ENCODE results near the gene ELOVL3. TPM values are rescaled to one million over a fixed set of nuclear protein-coding genes. Genes with fewer than 3 reads are reported as not detected.

Gene ELOVL3
- total and polyA plus RNA-seq, 5 donors from 2014 or later, result 0.16 TPM; not detected in 4

GRCh38 chr10:102262744-102263370, 36.8 kb downstream of the ELOVL3 start:
- peaks cover 36 to 49% (median 41%) of the 10 kb centered on the region in 4 donors for H3K4me1 Mint-ChIP-seq
- H3K27me3 Mint-ChIP-seq, result no peaks in the 10 kb centered on the region
- no peak overlapping the region for H3K4me3 Mint-ChIP-seq
- H3K9me3 ChIP-seq (ENCODE audit: control insufficient read depth in 2 of 2, low read length in 2 of 2), result no peaks in the 10 kb centered on the region
- H3K9me3 Mint-ChIP-seq, result no peaks in the 10 kb centered on the region
- no peak for DNase-seq
- peaks cover 44% of the 10 kb centered on the region for H3K36me3 Mint-ChIP-seq
- H3K36me3 ChIP-seq (ENCODE audit: control insufficient read depth, insufficient read depth, low read length), result peaks cover 67% of the 10 kb centered on the region
- peaks cover 5% of the 10 kb centered on the region for H3K4me1 ChIP-seq (ENCODE audit: control insufficient read depth, insufficient read depth, low read length, poor library complexity, severe bottlenecking)
- peak overlapping the region in 1 of 3 donors; percentile 42 for H3K27ac Mint-ChIP-seq
- ATAC-seq (ENCODE audit: low read depth in 2 of 2), result no peak
- H3K27ac ChIP-seq (ENCODE audit: insufficient read depth, low read length, poor library complexity, severe bottlenecking), result no peak overlapping the region
- H3K4me3 ChIP-seq (ENCODE audit: low read depth, low read length), result no peak overlapping the region
- H3K27me3 ChIP-seq (ENCODE audit: control insufficient read depth, insufficient read depth, low read length), result no peaks in the 10 kb centered on the region

GRCh38 chr10:102264371-102264770, 38.3 kb downstream of the ELOVL3 start:
- Histone ChIP-seq H3K27ac (ENCODE audit: insufficient read depth, low read length, poor library complexity, severe bottlenecking) (no peak overlapping the region), H3K9me3 (ENCODE audit: control insufficient read depth in 2 of 2, low read length in 2 of 2) (no peaks in the 10 kb centered on the region), H3K27me3 (ENCODE audit: control insufficient read depth, insufficient read depth, low read length) (no peaks in the 10 kb centered on the region), H3K36me3 (ENCODE audit: control insufficient read depth, insufficient read depth, low read length) (peaks cover 66% of the 10 kb centered on the region), H3K4me3 (ENCODE audit: low read depth, low read length) (no peak overlapping the region), H3K4me1 (ENCODE audit: control insufficient read depth, insufficient read depth, low read length, poor library complexity, severe bottlenecking) (peaks cover 5% of the 10 kb centered on the region)
- Mint-ChIP-seq H3K36me3 (peaks cover 44% of the 10 kb centered on the region), H3K27me3 (no peaks in the 10 kb centered on the region), H3K4me1 (peaks cover 49 to 63% (median 52%) of the 10 kb centered on the region in 4 donors), H3K4me3 (no peak overlapping the region), H3K27ac (peak overlapping the region in 1 of 3 donors; percentile 63), H3K9me3 (no peaks in the 10 kb centered on the region)
- ATAC-seq (ENCODE audit: low read depth in 2 of 2) (no peak), DNase-seq (no peak)

GRCh38 chr10:102266670-102267069, 40.6 kb downstream of the ELOVL3 start:
- Histone ChIP-seq H3K9me3 (ENCODE audit: control insufficient read depth in 2 of 2, low read length in 2 of 2) (no peaks in the 10 kb centered on the region), H3K36me3 (ENCODE audit: control insufficient read depth, insufficient read depth, low read length) (peaks cover 43% of the 10 kb centered on the region), H3K4me1 (ENCODE audit: control insufficient read depth, insufficient read depth, low read length, poor library complexity, severe bottlenecking) (peaks cover 7% of the 10 kb centered on the region), H3K27ac (ENCODE audit: insufficient read depth, low read length, poor library complexity, severe bottlenecking) (no peak overlapping the region), H3K27me3 (ENCODE audit: control insufficient read depth, insufficient read depth, low read length) (no peaks in the 10 kb centered on the region), H3K4me3 (ENCODE audit: low read depth, low read length) (no peak overlapping the region)
- Mint-ChIP-seq H3K27me3 (no peaks in the 10 kb centered on the region), H3K27ac (peak overlapping the region in 2 of 3 donors; percentile 47 to 85), H3K36me3 (peaks cover 32% of the 10 kb centered on the region), H3K4me3 (no peak overlapping the region), H3K9me3 (no peaks in the 10 kb centered on the region), H3K4me1 (peaks cover 47 to 74% (median 50%) of the 10 kb centered on the region in 4 donors)
- ATAC-seq (ENCODE audit: low read depth in 2 of 2) (no peak), DNase-seq (no peak)

- H3K36me3 Mint-ChIP-seq, result peaks cover 22% of the 10 kb centered on the region
- no peak overlapping the region for H3K4me3 ChIP-seq (ENCODE audit: low read depth, low read length)
These were observed 41.6 kb downstream of the ELOVL3 start for GRCh38 chr10:102267748-102268147.

GRCh38 chr10:102268375-102268888, 42.3 kb downstream of the ELOVL3 start:
- Mint-ChIP-seq H3K36me3 (peaks cover 19% of the 10 kb centered on the region), H3K4me1 (peaks cover 42 to 77% (median 46%) of the 10 kb centered on the region in 4 donors), H3K9me3 (no peaks in the 10 kb centered on the region), H3K27me3 (no peaks in the 10 kb centered on the region), H3K4me3 (no peak overlapping the region), H3K27ac (peak overlapping the region; percentile 13 to 76 (median 52))
- Histone ChIP-seq H3K9me3 (ENCODE audit: control insufficient read depth in 2 of 2, low read length in 2 of 2) (no peaks in the 10 kb centered on the region), H3K4me3 (ENCODE audit: low read depth, low read length) (no peak overlapping the region), H3K27ac (ENCODE audit: insufficient read depth, low read length, poor library complexity, severe bottlenecking) (no peak overlapping the region), H3K4me1 (ENCODE audit: control insufficient read depth, insufficient read depth, low read length, poor library complexity, severe bottlenecking) (peaks cover 4% of the 10 kb centered on the region), H3K27me3 (ENCODE audit: control insufficient read depth, insufficient read depth, low read length) (no peaks in the 10 kb centered on the region), H3K36me3 (ENCODE audit: control insufficient read depth, insufficient read depth, low read length) (peaks cover 26% of the 10 kb centered on the region)
- DNase-seq (peak in 1 of 3 donors; percentile 16), ATAC-seq (ENCODE audit: low read depth in 2 of 2) (no peak)

More at GRCh38 chr10:102267748-102268147, 41.6 kb downstream of the ELOVL3 start:
- H3K9me3 ChIP-seq (ENCODE audit: control insufficient read depth in 2 of 2, low read length in 2 of 2), result no peaks in the 10 kb centered on the region
- H3K27ac Mint-ChIP-seq, result peak overlapping the region; percentile 47 to 76 (median 59)
- H3K36me3 ChIP-seq (ENCODE audit: control insufficient read depth, insufficient read depth, low read length), result peaks cover 32% of the 10 kb centered on the region
- H3K4me3 Mint-ChIP-seq, result no peak overlapping the region
- no peak for DNase-seq
- no peaks in the 10 kb centered on the region for H3K27me3 ChIP-seq (ENCODE audit: control insufficient read depth, insufficient read depth, low read length)
- no peaks in the 10 kb centered on the region for H3K27me3 Mint-ChIP-seq
- no peak overlapping the region for H3K27ac ChIP-seq (ENCODE audit: insufficient read depth, low read length, poor library complexity, severe bottlenecking)
- H3K4me1 Mint-ChIP-seq, result peaks cover 45 to 77% (median 48%) of the 10 kb centered on the region in 4 donors
- ATAC-seq (ENCODE audit: low read depth in 2 of 2), result no peak
- H3K4me1 ChIP-seq (ENCODE audit: control insufficient read depth, insufficient read depth, low read length, poor library complexity, severe bottlenecking), result peaks cover 9% of the 10 kb centered on the region
- H3K9me3 Mint-ChIP-seq, result no peaks in the 10 kb centered on the region

- peaks cover 21% of the 10 kb centered on the region for H3K36me3 ChIP-seq (ENCODE audit: control insufficient read depth, insufficient read depth, low read length)
- DNase-seq, result no peak
- no peaks in the 10 kb centered on the region for H3K27me3 ChIP-seq (ENCODE audit: control insufficient read depth, insufficient read depth, low read length)
- no peak for ATAC-seq (ENCODE audit: low read depth in 2 of 2)
- peaks cover 17% of the 10 kb centered on the region for H3K36me3 Mint-ChIP-seq
- H3K4me3 Mint-ChIP-seq, result no peak overlapping the region
- no peak overlapping the region for H3K4me3 ChIP-seq (ENCODE audit: low read depth, low read length)
- no peaks in the 10 kb centered on the region for H3K27me3 Mint-ChIP-seq
- no peak overlapping the region for H3K27ac ChIP-seq (ENCODE audit: insufficient read depth, low read length, poor library complexity, severe bottlenecking)
- no peaks in the 10 kb centered on the region for H3K9me3 Mint-ChIP-seq
- peaks cover 42 to 77% (median 48%) of the 10 kb centered on the region in 4 donors for H3K4me1 Mint-ChIP-seq
- peaks cover 4% of the 10 kb centered on the region for H3K4me1 ChIP-seq (ENCODE audit: control insufficient read depth, insufficient read depth, low read length, poor library complexity, severe bottlenecking)
- H3K9me3 ChIP-seq (ENCODE audit: control insufficient read depth in 2 of 2, low read length in 2 of 2), result no peaks in the 10 kb centered on the region
- peak overlapping the region in 2 of 3 donors; percentile 8 to 52 for H3K27ac Mint-ChIP-seq
These were observed 42.9 kb downstream of the ELOVL3 start for GRCh38 chr10:102269017-102269416.

DNA sequence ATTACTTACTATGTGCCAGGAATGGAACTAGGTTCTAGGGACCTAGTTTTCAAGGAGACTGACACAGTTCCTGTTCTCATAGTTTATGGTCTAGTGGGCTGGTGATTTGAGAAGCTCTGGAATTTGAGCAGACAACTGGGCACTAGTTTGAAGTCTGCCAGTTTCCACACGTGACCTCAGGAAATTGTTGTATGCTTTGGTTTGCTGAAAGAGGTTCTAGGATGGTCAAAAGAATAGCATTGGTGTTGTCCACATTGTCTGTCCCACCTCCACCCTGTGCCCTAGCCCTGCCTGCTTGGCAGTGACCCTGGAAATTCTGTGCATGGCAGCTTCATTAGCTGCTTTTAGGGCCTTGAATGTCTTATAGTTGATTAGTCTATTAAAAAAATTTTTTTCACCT, 48.0 kb downstream of the ELOVL3 start:
- no peak overlapping the region for H3K4me3 Mint-ChIP-seq
- peaks cover 12 to 55% (median 28%) of the 10 kb centered on the region in 4 donors for H3K4me1 Mint-ChIP-seq
- H3K36me3 Mint-ChIP-seq, result peaks cover 7% of the 10 kb centered on the region
- H3K9me3 Mint-ChIP-seq, result no peaks in the 10 kb centered on the region
- no peak for ATAC-seq (ENCODE audit: low read depth in 2 of 2)
- no peak overlapping the region for H3K27ac Mint-ChIP-seq
- Histone ChIP-seq H3K4me1 (ENCODE audit: control insufficient read depth, insufficient read depth, low read length, poor library complexity, severe bottlenecking) (peaks cover 4% of the 10 kb centered on the region), H3K27ac (ENCODE audit: insufficient read depth, low read length, poor library complexity, severe bottlenecking) (no peak overlapping the region), H3K27me3 (ENCODE audit: control insufficient read depth, insufficient read depth, low read length) (no peaks in the 10 kb centered on the region), H3K36me3 (ENCODE audit: control insufficient read depth, insufficient read depth, low read length) (peaks cover 5% of the 10 kb centered on the region), H3K9me3 (ENCODE audit: control insufficient read depth in 2 of 2, low read length in 2 of 2) (no peaks in the 10 kb centered on the region), H3K4me3 (ENCODE audit: low read depth, low read length) (no peak overlapping the region)
- DNase-seq, result no peak
- no peaks in the 10 kb centered on the region for H3K27me3 Mint-ChIP-seq

GRCh38 chr10:102275343-102275742, 49.2 kb downstream of the ELOVL3 start:
- no peak overlapping the region for H3K4me3 Mint-ChIP-seq
- peaks cover 19 to 64% (median 29%) of the 10 kb centered on the region in 4 donors for H3K4me1 Mint-ChIP-seq
- ATAC-seq (ENCODE audit: low read depth in 2 of 2) (no peak), DNase-seq (no peak)
- H3K9me3 ChIP-seq (ENCODE audit: control insufficient read depth in 2 of 2, low read length in 2 of 2), result no peaks in the 10 kb centered on the region
- H3K4me1 ChIP-seq (ENCODE audit: control insufficient read depth, insufficient read depth, low read length, poor library complexity, severe bottlenecking), result peaks cover 7% of the 10 kb centered on the region
- H3K27me3 ChIP-seq (ENCODE audit: control insufficient read depth, insufficient read depth, low read length), result no peaks in the 10 kb centered on the region
- H3K9me3 Mint-ChIP-seq, result no peaks in the 10 kb centered on the region
- H3K27ac Mint-ChIP-seq, result no peak overlapping the region
- no peak overlapping the region for H3K27ac ChIP-seq (ENCODE audit: insufficient read depth, low read length, poor library complexity, severe bottlenecking)
- peaks cover 3% of the 10 kb centered on the region for H3K36me3 Mint-ChIP-seq
- no peaks in the 10 kb centered on the region for H3K27me3 Mint-ChIP-seq
- H3K36me3 ChIP-seq (ENCODE audit: control insufficient read depth, insufficient read depth, low read length), result peaks cover 4% of the 10 kb centered on the region
- no peak overlapping the region for H3K4me3 ChIP-seq (ENCODE audit: low read depth, low read length)

All from CD4-positive, CD25-positive, alpha-beta regulatory T cell (primary cell).